HepG2 (cell line): ENCODE results near the gene TMEM62. TPM values are rescaled to one million over a fixed set of nuclear protein-coding genes. Genes with fewer than 3 reads are reported as not detected.
A peak's percentile ranks its signal among the peaks of the same experiment; 100 is the strongest.

Experiments used
- BATF2 ChIP-seq: sonication (generic); formaldehyde crosslinking; IDR thresholded peaks from 2 replicates; pipeline ENCODE4 v1.8.0; 2022; ENCODE audit warnings: mild to moderate bottlenecking, missing genetic modification reagents, moderate library complexity
- ELK4 ChIP-seq: sonication (generic); formaldehyde crosslinking; IDR thresholded peaks from 2 replicates; pipeline ENCODE4 v1.9.0; 2021; ENCODE audit warnings: missing genetic modification reagents, borderline replicate concordance
- KLF9 ChIP-seq: IDR thresholded peaks from 2 replicates; pipeline ENCODE4 v1.6.1; 2016; ENCODE audit warnings: low read depth
- MXD1 ChIP-seq: sonication (generic); formaldehyde crosslinking; IDR thresholded peaks from 2 replicates; pipeline ENCODE4 v1.4.0; 2020; ENCODE audit warnings: mild to moderate bottlenecking, missing genetic modification reagents
- PITX1 ChIP-seq: sonication (generic); formaldehyde crosslinking; IDR thresholded peaks from 2 replicates; pipeline ENCODE4 v1.5.1; 2020; ENCODE audit warnings: mild to moderate bottlenecking, missing genetic modification reagents
- PRDM15 ChIP-seq: sonication (generic); formaldehyde crosslinking; IDR thresholded peaks from 2 replicates; pipeline ENCODE4 v1.4.0; 2020; ENCODE audit warnings: missing genetic modification reagents
- ZFP36L2 ChIP-seq: sonication (generic); formaldehyde crosslinking; IDR thresholded peaks from 2 replicates; pipeline ENCODE4 v1.4.0; 2020; ENCODE audit warnings: missing genetic modification reagents
- ZNF251 ChIP-seq: sonication (generic); formaldehyde crosslinking; IDR thresholded peaks from 2 replicates; pipeline ENCODE4 v1.9.0; 2021; ENCODE audit warnings: mild to moderate bottlenecking, missing genetic modification reagents
- ZNF468 ChIP-seq: sonication (generic); formaldehyde crosslinking; IDR thresholded peaks from 2 replicates; pipeline ENCODE4 v1.8.0; 2022; ENCODE audit warnings: mild to moderate bottlenecking, moderate library complexity, missing genetic modification reagents
- ZNF749 ChIP-seq: sonication (generic); formaldehyde crosslinking; IDR thresholded peaks from 2 replicates; pipeline ENCODE4 v1.8.0; 2022; ENCODE audit warnings: mild to moderate bottlenecking, missing genetic modification reagents, moderate library complexity, borderline replicate concordance
- polyA plus RNA-seq, 8 experiments: library from polyadenylated mRNA; depleted of rRNA in 3 of 8; stranded (reverse) in 7 of 8; unstranded in 1 of 8; fragments of >200 nt; fragmentation: Illumina TruSeq in 4 of 8; extraction: Trizol in 4 of 8; gene quantifications; 2 replicates each; pipeline versions ENCODE4 v1.2.1 to v1.2.3, GENCODE V29; 2011 to 2016; ENCODE audit warnings: low read depth in 4 of 8, missing spikeins in 1 of 8, mixed read lengths in 1 of 8; ENCODE audit not compliant: insufficient read depth in 1 of 8
- total RNA-seq, 5 experiments: library from RNA; depleted of rRNA; stranded (reverse); fragments of >200 nt; fragmentation: Illumina TruSeq; extraction: Trizol; gene quantifications; 2 replicates each; pipeline ENCODE4 v1.2.3, GENCODE V29; 2016; ENCODE audit warnings: low read depth in 1 of 5
- TF ChIP-seq, protein P1 (sequence below): sonication (generic); formaldehyde crosslinking; IDR thresholded peaks from 2 replicates; pipeline ENCODE4 v1.8.0; 2022; ENCODE audit warnings: missing genetic modification reagents, mild to moderate bottlenecking, borderline replicate concordance
- TF ChIP-seq, protein P2 (sequence below): sonication (generic); formaldehyde crosslinking; IDR thresholded peaks from 2 replicates; pipeline ENCODE4 v1.4.0; 2020; ENCODE audit warnings: missing genetic modification reagents, borderline replicate concordance
- TF ChIP-seq, protein P3 (sequence below): IDR thresholded peaks from 2 replicates; pipeline ENCODE4 v1.6.1; 2018; ENCODE audit warnings: missing genetic modification reagents

The TMEM62 gene
- total and polyA plus RNA-seq, 2 of the 13 experiments (the other 11 are each of a cell fraction or from before 2014, with no cell fraction given): 14.2 to 20.9 TPM

- TF ChIP-seq, protein P1, sequence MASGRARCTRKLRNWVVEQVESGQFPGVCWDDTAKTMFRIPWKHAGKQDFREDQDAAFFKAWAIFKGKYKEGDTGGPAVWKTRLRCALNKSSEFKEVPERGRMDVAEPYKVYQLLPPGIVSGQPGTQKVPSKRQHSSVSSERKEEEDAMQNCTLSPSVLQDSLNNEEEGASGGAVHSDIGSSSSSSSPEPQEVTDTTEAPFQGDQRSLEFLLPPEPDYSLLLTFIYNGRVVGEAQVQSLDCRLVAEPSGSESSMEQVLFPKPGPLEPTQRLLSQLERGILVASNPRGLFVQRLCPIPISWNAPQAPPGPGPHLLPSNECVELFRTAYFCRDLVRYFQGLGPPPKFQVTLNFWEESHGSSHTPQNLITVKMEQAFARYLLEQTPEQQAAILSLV: peak; percentile 39; the same call in 1 of the 2 replicates
- TF ChIP-seq ZNF468 (CRISPR knock-in tag) (no peak), ZNF749 (CRISPR knock-in tag) (peak; percentile 73; the same call in 1 of the 2 replicates), MXD1 (CRISPR knock-in tag) (peak; percentile 83), PRDM15 (CRISPR knock-in tag) (no peak), KLF9 (CRISPR knock-in tag) (peak; percentile 60; the same call in 1 of the 2 replicates), BATF2 (CRISPR knock-in tag) (0 out of 2 replicates have a peak, but pooled peaks have one; percentile 17), ELK4 (no peak), PITX1 (peak; percentile 84), ZNF251 (CRISPR knock-in tag) (no peak), ZFP36L2 (CRISPR knock-in tag) (no peak)
- TF ChIP-seq, protein P2, sequence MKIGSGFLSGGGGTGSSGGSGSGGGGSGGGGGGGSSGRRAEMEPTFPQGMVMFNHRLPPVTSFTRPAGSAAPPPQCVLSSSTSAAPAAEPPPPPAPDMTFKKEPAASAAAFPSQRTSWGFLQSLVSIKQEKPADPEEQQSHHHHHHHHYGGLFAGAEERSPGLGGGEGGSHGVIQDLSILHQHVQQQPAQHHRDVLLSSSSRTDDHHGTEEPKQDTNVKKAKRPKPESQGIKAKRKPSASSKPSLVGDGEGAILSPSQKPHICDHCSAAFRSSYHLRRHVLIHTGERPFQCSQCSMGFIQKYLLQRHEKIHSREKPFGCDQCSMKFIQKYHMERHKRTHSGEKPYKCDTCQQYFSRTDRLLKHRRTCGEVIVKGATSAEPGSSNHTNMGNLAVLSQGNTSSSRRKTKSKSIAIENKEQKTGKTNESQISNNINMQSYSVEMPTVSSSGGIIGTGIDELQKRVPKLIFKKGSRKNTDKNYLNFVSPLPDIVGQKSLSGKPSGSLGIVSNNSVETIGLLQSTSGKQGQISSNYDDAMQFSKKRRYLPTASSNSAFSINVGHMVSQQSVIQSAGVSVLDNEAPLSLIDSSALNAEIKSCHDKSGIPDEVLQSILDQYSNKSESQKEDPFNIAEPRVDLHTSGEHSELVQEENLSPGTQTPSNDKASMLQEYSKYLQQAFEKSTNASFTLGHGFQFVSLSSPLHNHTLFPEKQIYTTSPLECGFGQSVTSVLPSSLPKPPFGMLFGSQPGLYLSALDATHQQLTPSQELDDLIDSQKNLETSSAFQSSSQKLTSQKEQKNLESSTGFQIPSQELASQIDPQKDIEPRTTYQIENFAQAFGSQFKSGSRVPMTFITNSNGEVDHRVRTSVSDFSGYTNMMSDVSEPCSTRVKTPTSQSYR: 0 out of 2 replicates have a peak, but pooled peaks have one; percentile 40
- TF ChIP-seq, protein P3, sequence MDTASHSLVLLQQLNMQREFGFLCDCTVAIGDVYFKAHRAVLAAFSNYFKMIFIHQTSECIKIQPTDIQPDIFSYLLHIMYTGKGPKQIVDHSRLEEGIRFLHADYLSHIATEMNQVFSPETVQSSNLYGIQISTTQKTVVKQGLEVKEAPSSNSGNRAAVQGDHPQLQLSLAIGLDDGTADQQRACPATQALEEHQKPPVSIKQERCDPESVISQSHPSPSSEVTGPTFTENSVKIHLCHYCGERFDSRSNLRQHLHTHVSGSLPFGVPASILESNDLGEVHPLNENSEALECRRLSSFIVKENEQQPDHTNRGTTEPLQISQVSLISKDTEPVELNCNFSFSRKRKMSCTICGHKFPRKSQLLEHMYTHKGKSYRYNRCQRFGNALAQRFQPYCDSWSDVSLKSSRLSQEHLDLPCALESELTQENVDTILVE (CRISPR knock-in tag): no peak
Measured at GRCh38 chr15:43185157-43186002, 52.0 kb downstream of the TMEM62 start, which contains the start of gene CCNDBP1 (continued).
